ENCODE results near the gene POLD3.

The POLD3 gene

GRCh38 chr11:74687237-74688023 lies 95.0 kb downstream of the POLD3 start:
- no peak for DNase-seq (ENCODE audit: low read depth in 3 of 3)

DNA sequence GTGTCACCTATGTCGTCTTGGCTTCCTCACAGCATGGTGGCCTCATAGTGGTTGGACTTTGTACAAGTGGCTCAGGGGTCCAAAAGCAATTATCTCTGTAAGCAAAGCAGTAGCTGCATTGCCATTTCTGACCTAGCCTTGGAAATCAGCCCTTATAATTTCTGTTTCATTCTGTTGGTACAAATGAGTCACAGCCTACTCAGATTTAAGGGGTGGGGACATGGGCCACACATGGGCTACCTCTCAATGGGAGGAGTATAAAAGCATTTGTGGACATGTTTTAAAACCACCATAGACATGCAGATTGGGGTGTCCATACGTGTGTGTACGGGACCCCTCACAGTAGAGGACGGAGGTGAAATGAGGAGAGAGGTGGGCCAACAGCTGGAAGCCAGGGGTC lies 97.3 kb downstream of the POLD3 start:
- no peak for DNase-seq (ENCODE audit: low read depth in 3 of 3)

DNA sequence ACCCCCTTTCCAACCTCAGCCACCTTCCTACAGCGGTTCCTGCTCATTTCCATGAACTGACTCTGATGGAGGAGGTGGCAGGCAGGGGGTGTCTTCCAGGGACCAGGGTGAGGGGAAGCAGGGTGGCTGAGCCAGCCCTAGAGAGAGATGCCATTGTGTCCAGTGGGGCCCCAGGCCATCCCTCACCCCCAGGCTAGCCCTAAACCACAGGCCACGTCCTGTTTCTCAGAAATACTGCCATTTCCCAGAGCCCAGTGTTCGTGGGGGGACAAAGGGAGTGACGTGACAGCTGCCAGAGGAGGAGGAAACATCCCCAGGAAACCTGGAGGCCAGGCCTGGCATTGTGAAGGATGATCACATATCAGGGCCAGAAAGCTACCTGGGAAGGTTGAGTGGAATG lies 99.4 kb downstream of the POLD3 start:
- no peak for DNase-seq (ENCODE audit: low read depth in 3 of 3)

Data from stimulated activated CD4-positive, alpha-beta T cell treated with anti-CD3 and anti-CD28 coated beads, TNF-alpha, amount 100 ng/mL, for 4 hours (primary cell).